Activated gamma-delta T cell (primary cell): ENCODE measurements around the gene UCN3.
"Not testable (repeated sequence)": the region's sequence is repeated elsewhere in the genome, so short reads cannot be mapped to it uniquely, and the experiment has no call there.

Experiments used
- DNase-seq: peaks from one replicate; lab custom pipeline; 2025; lab: John Stamatoyannopoulos, UW

Gene UCN3

GRCh38 chr10:5406918-5407317 is 42.2 kb downstream of the UCN3 start:
- DNase-seq, result no peak

GRCh38 chr10:5410787-5411186 is 46.0 kb downstream of the UCN3 start:
- DNase-seq, result not testable (repeated sequence)

- no peak for DNase-seq
These were observed 47.1 kb downstream of the UCN3 start for GRCh38 chr10:5411941-5412276.

GRCh38 chr10:5412277-5412941 is 47.6 kb downstream of the UCN3 start, which contains the start of gene NET1:
TSS of gene NET1 (plus strand) at chr10:5412557. CDS start at chr10:5412693, 136 bp downstream.
- peak; percentile 38 for DNase-seq

GRCh38 chr10:5413012-5413938 is 48.5 kb downstream of the UCN3 start:
- DNase-seq, result no peak

- DNase-seq, result no peak
These were observed 52.2 kb downstream of the UCN3 start for GRCh38 chr10:5416981-5417380.

- DNase-seq, result no peak
These were observed 53.8 kb downstream of the UCN3 start for GRCh38 chr10:5418584-5418983.

GRCh38 chr10:5419466-5420094 is 54.8 kb downstream of the UCN3 start:
- no peak for DNase-seq

- DNase-seq, result no peak
These were observed 59.0 kb downstream of the UCN3 start for GRCh38 chr10:5423771-5424170.
